ENCODE results near the gene TEX26. TPM values are rescaled to one million over a fixed set of nuclear protein-coding genes. Genes with fewer than 3 reads are reported as not detected.

The TEX26 gene
- total RNA-seq, 1 donor from 2014 or later, result not detected

DNA sequence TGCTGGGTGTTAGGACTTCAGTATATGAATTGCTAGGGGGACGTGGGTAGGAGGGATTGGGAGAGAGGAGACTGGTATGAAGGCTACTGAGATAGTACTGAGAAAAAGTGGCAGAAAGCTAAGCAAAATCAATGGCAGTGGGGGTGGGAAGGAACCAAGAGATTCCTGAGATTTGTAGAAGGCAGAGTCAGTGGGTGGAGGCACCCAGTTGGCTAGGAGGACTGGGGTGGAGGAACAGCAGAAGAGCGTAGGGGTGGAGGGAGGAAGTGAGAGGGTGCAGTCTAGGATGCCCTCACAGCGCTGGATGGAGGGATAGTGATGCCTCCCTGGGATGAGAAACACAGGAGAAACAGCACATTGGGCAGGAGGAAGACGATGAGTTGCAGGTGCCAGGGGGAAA is 32.0 kb upstream of the TEX26 start:
- H3K27me3 Mint-ChIP-seq (ENCODE audit: unreplicated experiment), result peaks cover 17% of the 10 kb centered on the region
- TF ChIP-seq, protein P1, sequence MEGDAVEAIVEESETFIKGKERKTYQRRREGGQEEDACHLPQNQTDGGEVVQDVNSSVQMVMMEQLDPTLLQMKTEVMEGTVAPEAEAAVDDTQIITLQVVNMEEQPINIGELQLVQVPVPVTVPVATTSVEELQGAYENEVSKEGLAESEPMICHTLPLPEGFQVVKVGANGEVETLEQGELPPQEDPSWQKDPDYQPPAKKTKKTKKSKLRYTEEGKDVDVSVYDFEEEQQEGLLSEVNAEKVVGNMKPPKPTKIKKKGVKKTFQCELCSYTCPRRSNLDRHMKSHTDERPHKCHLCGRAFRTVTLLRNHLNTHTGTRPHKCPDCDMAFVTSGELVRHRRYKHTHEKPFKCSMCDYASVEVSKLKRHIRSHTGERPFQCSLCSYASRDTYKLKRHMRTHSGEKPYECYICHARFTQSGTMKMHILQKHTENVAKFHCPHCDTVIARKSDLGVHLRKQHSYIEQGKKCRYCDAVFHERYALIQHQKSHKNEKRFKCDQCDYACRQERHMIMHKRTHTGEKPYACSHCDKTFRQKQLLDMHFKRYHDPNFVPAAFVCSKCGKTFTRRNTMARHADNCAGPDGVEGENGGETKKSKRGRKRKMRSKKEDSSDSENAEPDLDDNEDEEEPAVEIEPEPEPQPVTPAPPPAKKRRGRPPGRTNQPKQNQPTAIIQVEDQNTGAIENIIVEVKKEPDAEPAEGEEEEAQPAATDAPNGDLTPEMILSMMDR (IDR thresholded peaks at IDR 0.05; ENCODE audit: unreplicated experiment), result no peak
- H3K36me3 Mint-ChIP-seq (ENCODE audit: low read depth, unreplicated experiment), result no peaks in the 10 kb centered on the region
- DNase-seq (ENCODE audit: low spot score), result no peak
- H3K4me3 Mint-ChIP-seq (ENCODE audit: unreplicated experiment), result no peak overlapping the region
- H3K9me3 Mint-ChIP-seq (ENCODE audit: unreplicated experiment), result no peaks in the 10 kb centered on the region
- peaks cover 11% of the 10 kb centered on the region for H3K4me1 Mint-ChIP-seq (ENCODE audit: unreplicated experiment)
- H3K27ac Mint-ChIP-seq (ENCODE audit: unreplicated experiment), result no peak overlapping the region

DNA sequence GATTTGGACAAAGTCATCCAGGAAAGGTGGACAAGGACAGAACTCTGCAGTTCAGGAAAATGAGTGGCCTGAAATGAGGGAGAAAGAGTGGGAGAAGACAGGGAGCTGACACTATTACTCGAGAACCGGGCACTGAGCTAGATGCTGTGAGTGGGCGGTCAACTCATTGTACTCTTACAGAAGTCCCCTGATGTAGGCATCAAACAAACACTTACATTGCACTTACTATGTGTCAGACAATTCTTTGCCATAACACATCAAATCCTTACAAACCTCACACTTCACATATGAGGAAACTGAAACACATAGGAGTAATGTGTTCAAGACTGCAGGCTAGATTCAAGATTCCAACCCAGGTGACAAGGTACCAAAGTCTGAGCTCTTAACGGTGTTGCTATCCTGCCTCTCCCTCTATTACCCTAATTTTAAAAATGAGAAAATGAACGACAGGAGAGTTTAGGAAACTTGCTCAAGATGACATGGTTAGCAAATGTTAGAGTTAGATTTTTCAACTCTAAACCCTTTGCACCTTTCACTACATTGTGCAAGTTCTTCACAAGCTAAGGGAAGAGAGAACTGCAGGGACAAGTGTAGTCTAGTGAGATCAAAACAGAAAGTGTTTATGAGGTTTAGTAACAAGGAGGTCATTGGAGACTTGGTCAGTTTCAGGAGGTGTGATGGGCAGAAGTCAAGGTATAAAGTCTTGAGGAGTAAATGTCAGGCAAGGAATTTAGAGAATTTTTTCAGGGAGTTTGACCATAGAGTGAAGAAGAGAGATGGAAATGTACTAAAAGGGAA is 31.3 kb upstream of the TEX26 start:
- no peak overlapping the region for H3K4me3 Mint-ChIP-seq (ENCODE audit: unreplicated experiment)
- DNase-seq (ENCODE audit: low spot score), result no peak
- peaks cover 13% of the 10 kb centered on the region for H3K4me1 Mint-ChIP-seq (ENCODE audit: unreplicated experiment)
- no peak overlapping the region for H3K27ac Mint-ChIP-seq (ENCODE audit: unreplicated experiment)
- no peaks in the 10 kb centered on the region for H3K9me3 Mint-ChIP-seq (ENCODE audit: unreplicated experiment)
- TF ChIP-seq, protein P1 (IDR thresholded peaks at IDR 0.05; ENCODE audit: unreplicated experiment), result no peak
- no peaks in the 10 kb centered on the region for H3K36me3 Mint-ChIP-seq (ENCODE audit: low read depth, unreplicated experiment)
- H3K27me3 Mint-ChIP-seq (ENCODE audit: unreplicated experiment), result peaks cover 21% of the 10 kb centered on the region

DNA sequence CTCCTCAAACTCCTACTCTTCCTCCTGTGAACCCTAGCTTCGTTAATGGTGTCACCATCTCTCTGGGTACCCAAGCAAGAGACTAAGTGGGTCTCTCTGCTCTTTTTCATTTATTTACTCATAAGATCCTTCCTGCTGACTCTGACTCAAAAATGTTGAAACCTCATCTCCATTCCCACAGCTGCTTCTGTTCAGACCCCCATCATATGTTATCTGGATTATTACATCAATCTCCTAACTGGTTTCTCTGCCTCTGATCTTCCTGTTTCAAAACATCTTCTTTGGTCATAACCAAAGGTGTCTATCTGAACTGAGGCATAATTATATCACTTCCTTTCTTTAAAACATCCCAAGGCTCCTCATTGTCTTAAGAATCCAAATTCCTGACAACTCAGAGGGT is 28.4 kb upstream of the TEX26 start:
- no peak overlapping the region for H3K27ac Mint-ChIP-seq (ENCODE audit: unreplicated experiment)
- H3K27me3 Mint-ChIP-seq (ENCODE audit: unreplicated experiment), result peaks cover 22% of the 10 kb centered on the region
- DNase-seq (ENCODE audit: low spot score), result no peak
- H3K4me1 Mint-ChIP-seq (ENCODE audit: unreplicated experiment), result peaks cover 23% of the 10 kb centered on the region
- no peak overlapping the region for H3K4me3 Mint-ChIP-seq (ENCODE audit: unreplicated experiment)
- peaks cover 4% of the 10 kb centered on the region for H3K36me3 Mint-ChIP-seq (ENCODE audit: low read depth, unreplicated experiment)
- TF ChIP-seq, protein P1 (IDR thresholded peaks at IDR 0.05; ENCODE audit: unreplicated experiment), result no peak
- no peaks in the 10 kb centered on the region for H3K9me3 Mint-ChIP-seq (ENCODE audit: unreplicated experiment)

DNA sequence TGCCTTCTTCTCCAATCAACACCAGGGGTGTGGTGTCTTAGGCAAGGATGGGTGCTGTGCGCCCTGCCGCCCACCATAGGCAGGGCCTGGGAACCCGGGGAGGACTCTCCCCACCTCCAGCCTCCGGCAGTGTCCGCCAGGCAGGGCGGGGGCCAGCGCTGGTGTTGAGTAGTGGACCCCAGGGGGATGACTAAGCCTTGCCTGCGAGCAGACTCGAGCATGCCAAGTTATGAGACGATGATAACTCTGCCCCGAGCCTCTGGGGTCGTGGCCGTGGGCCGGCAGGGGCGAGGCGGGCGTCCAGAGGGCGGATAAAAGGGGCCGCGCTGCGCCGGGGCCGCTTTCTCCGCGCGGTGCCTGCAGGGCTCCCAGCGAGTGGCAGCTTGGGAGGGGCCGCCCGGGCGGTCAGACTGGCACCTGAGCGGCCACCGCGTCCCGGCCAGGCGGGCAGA is 26.5 kb upstream of the TEX26 start, which contains the start of gene MEDAG:
Gene MEDAG, plus strand, starts transcription at position 340 of the 452 bp plus-strand sequence. CDS start 245 bp downstream, outside the sequence.
- H3K27ac Mint-ChIP-seq (ENCODE audit: unreplicated experiment), result no peak within 1 kb of the TSS
- DNase-seq (ENCODE audit: low spot score), result no peak
- peaks cover 17% of the 10 kb centered on the region for H3K27me3 Mint-ChIP-seq (ENCODE audit: unreplicated experiment)
- H3K4me3 Mint-ChIP-seq (ENCODE audit: unreplicated experiment), result peak within 1 kb of the TSS; percentile 69
- TF ChIP-seq, protein P1 (IDR thresholded peaks at IDR 0.05; ENCODE audit: unreplicated experiment), result no peak
- H3K36me3 Mint-ChIP-seq (ENCODE audit: low read depth, unreplicated experiment), result peaks cover 4% of the 10 kb centered on the region
- peaks cover 19% of the 10 kb centered on the region for H3K4me1 Mint-ChIP-seq (ENCODE audit: unreplicated experiment)
- H3K9me3 Mint-ChIP-seq (ENCODE audit: unreplicated experiment), result no peaks in the 10 kb centered on the region

DNA sequence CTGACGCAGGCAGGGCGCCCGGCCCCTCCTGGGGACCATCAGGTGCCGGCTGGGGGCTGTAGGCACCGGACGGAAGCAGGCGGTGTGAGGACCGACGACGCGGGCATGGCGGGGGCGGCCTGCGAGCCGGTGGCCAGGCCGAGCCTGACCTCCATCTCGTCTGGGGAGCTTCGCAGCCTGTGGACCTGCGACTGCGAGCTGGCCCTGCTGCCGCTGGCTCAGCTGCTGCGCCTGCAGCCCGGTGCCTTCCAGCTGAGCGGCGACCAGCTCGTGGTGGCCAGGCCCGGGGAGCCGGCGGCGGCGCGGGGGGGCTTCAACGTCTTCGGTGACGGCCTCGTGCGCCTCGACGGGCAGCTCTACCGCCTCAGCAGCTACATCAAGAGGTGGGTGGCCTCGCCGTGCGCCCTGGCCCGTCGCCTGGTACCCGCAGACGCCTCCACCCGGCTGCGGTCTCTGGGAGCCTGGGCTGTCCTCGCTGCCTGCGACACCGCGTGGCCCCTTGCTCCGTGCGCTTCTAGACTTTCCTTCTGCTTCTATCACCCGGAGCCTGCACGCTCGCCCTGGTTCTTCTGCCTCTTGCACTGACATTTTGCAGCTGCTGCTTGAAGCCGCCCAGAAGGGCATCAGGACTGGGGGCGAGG is 25.9 kb upstream of the TEX26 start:
- DNase-seq (ENCODE audit: low spot score), result peak; percentile 17
- TF ChIP-seq, protein P1 (IDR thresholded peaks at IDR 0.05; ENCODE audit: unreplicated experiment), result no peak
- peaks cover 17% of the 10 kb centered on the region for H3K27me3 Mint-ChIP-seq (ENCODE audit: unreplicated experiment)
- H3K36me3 Mint-ChIP-seq (ENCODE audit: low read depth, unreplicated experiment), result peaks cover 4% of the 10 kb centered on the region
- no peaks in the 10 kb centered on the region for H3K9me3 Mint-ChIP-seq (ENCODE audit: unreplicated experiment)
- H3K27ac Mint-ChIP-seq (ENCODE audit: unreplicated experiment), result no peak overlapping the region
- H3K4me3 Mint-ChIP-seq (ENCODE audit: unreplicated experiment), result no peak overlapping the region
- H3K4me1 Mint-ChIP-seq (ENCODE audit: unreplicated experiment), result peaks cover 19% of the 10 kb centered on the region
